ENCODE measurements around the gene SLC29A1. TPM values are rescaled to one million over a fixed set of nuclear protein-coding genes. Genes with fewer than 3 reads are reported as not detected.

The SLC29A1 gene
- total and polyA plus RNA-seq, 9 of the 15 experiments (the other 6 are each of a cell fraction or from before 2014, with no cell fraction given), result 18.9 to 170 (median 57.7) TPM

DNA sequence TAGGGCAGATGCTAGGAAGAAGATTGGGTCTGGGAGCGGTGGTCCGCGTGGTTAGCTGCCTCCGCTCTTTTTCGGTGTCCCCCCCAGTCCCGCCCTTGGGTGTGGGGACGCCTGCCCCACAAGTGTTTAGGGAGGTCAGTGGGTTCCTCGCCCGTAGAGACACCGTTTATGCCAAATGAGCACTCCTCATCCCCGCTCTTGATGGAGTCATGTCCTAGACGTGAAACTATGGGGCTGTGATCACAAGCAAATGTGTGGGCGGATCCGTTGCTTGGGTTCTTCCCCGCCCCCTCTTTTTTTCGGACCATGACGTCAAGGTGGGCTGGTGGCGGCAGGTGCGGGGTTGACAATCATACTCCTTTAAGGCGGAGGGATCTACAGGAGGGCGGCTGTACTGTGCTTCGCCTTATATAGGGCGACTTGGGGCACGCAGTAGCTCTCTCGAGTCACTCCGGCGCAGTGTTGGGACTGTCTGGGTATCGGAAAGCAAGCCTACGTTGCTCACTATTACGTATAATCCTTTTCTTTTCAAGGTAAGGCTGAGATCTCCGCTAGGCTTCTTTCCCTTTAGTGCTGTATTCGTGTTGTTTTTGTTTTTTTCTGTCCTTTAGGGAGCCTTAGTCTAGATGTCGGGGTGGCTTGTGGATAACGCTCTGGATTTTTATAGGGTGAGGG lies 23.4 kb downstream of the SLC29A1 start, which contains the start of gene HSP90AB1 (continued):
- no peak for TF ChIP-seq HOXB6 (CRISPR knock-in tag; IDR thresholded peaks at IDR 0.05; ENCODE audit: borderline replicate concordance)
- TF ChIP-seq SMAD4 (CRISPR knock-in tag; conservative IDR thresholded peaks at IDR 0.05), result no peak
- TF ChIP-seq, protein P1, sequence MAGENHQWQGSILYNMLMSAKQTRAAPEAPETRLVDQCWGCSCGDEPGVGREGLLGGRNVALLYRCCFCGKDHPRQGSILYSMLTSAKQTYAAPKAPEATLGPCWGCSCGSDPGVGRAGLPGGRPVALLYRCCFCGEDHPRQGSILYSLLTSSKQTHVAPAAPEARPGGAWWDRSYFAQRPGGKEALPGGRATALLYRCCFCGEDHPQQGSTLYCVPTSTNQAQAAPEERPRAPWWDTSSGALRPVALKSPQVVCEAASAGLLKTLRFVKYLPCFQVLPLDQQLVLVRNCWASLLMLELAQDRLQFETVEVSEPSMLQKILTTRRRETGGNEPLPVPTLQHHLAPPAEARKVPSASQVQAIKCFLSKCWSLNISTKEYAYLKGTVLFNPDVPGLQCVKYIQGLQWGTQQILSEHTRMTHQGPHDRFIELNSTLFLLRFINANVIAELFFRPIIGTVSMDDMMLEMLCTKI (IDR thresholded peaks at IDR 0.05; ENCODE audit: partially characterized antibody), result no peak
- no peak for TF ChIP-seq SNRNP70 (optimal IDR thresholded peaks at IDR 0.05; ENCODE audit: low read depth, low read length)
- TF ChIP-seq, protein P2, sequence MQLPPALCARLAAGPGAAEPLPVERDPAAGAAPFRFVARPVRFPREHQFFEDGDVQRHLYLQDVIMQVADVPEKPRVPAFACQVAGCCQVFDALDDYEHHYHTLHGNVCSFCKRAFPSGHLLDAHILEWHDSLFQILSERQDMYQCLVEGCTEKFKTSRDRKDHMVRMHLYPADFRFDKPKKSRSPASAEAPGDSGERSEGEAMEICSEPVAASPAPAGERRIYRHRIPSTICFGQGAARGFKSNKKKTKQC (CRISPR knock-in tag; IDR thresholded peaks at IDR 0.05), result peak; percentile 69
- no peak; the same call in 1 of the 2 replicates for TF ChIP-seq EHMT2 (IDR thresholded peaks at IDR 0.05)
- TF ChIP-seq CCAR2 (IDR thresholded peaks at IDR 0.05; ENCODE audit: low read depth, low read length), result no peak
- TF ChIP-seq SMARCA4 (IDR thresholded peaks at IDR 0.05), result no peak
- no peak for TF ChIP-seq FUS (optimal IDR thresholded peaks at IDR 0.05; ENCODE audit: low read depth, low read length)
- 0 out of 2 replicates have a peak, but pooled peaks have one; percentile 56 for TF ChIP-seq ZNF589 (CRISPR knock-in tag; IDR thresholded peaks at IDR 0.05; ENCODE audit: low read depth)
- TF ChIP-seq GATAD2B (IDR thresholded peaks at IDR 0.05; ENCODE audit: borderline replicate concordance), result peak; percentile 9; the same call in 1 of the 2 replicates
- no peak for TF ChIP-seq ZNF583 (CRISPR knock-in tag; IDR thresholded peaks at IDR 0.05)
- TF ChIP-seq, protein P3, sequence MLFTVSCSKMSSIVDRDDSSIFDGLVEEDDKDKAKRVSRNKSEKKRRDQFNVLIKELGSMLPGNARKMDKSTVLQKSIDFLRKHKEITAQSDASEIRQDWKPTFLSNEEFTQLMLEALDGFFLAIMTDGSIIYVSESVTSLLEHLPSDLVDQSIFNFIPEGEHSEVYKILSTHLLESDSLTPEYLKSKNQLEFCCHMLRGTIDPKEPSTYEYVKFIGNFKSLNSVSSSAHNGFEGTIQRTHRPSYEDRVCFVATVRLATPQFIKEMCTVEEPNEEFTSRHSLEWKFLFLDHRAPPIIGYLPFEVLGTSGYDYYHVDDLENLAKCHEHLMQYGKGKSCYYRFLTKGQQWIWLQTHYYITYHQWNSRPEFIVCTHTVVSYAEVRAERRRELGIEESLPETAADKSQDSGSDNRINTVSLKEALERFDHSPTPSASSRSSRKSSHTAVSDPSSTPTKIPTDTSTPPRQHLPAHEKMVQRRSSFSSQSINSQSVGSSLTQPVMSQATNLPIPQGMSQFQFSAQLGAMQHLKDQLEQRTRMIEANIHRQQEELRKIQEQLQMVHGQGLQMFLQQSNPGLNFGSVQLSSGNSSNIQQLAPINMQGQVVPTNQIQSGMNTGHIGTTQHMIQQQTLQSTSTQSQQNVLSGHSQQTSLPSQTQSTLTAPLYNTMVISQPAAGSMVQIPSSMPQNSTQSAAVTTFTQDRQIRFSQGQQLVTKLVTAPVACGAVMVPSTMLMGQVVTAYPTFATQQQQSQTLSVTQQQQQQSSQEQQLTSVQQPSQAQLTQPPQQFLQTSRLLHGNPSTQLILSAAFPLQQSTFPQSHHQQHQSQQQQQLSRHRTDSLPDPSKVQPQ (CRISPR knock-in tag; IDR thresholded peaks at IDR 0.05; ENCODE audit: borderline replicate concordance), result no peak
- TF ChIP-seq, protein P4, sequence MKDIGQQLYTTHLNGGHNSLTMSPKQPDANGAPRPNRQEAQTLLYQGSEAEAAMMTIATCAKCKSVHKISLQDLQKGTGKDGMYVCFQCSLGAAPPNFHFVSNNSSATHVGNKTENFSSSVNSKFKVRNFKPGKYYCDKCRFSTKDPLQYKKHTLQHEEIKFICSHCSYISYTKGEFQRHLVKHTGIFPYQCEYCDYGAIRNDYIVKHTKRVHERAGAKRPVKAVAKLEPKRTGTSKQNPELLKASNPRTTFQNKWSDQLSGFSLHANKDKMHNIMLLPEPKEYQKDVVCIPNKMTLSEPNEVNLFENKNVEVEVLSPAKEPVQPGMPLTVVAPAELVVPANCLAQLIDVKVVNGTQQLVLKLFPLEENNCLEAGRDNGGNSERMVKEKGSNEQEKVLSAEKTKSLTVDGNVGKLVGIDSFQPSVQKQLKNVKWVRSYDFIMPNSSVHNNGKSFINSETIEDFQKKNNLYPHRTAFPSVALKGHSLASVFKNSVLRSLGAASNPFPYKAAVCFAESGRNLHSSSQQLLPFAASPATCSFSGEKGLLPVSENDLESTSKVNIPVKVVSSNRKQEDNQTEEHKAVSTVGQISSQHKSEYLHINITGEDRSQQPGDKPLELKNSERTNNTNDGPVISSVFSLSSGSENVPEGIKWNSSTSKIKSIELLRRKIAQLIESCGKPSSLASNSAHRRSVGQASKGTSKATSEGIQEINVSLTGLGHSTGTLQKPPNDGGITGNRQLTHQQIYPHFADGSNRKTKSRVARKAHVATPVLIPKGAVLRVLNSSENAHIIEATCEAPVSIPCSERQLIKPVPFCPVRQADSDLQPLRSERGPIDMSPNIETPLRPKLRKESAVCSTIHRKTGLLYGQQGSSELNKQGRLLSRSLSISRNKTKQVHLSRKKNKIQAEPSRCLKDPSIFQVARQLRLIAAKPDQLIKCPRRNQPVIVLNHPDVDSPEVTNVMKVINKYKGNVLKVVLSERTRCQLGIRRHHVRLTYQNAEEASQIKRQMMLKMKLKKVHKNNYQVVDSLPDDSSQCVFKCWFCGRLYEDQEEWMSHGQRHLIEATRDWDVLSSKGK (CRISPR knock-in tag; IDR thresholded peaks at IDR 0.05), result no peak
- TF ChIP-seq SOX6 (IDR thresholded peaks at IDR 0.05), result peak; percentile 49
- TF ChIP-seq MEF2D (tag; conservative IDR thresholded peaks at IDR 0.05; ENCODE audit: low read depth), result peak; percentile 76
- TF ChIP-seq SLC30A9 (CRISPR knock-in tag; IDR thresholded peaks at IDR 0.05), result no peak; the same call in 1 of the 2 replicates
